ENCODE data around the gene TRPC6. TPM values are rescaled to one million over a fixed set of nuclear protein-coding genes. Genes with fewer than 3 reads are reported as not detected.

Gene TRPC6
- not detected for total RNA-seq

- ChIA-PET POLR2A (no interaction called here), CTCF (no interaction called here)
Measured at GRCh38 chr11:101583251-101584128, at the start of gene TRPC6. TSS of gene TRPC6 (minus strand) at chr11:101584007. CDS start at chr11:101583503, 504 bp downstream.

GRCh38 chr11:101620026-101620425 lies 36.2 kb upstream of the TRPC6 start:
- ChIA-PET POLR2A (no interaction called here), CTCF (no interaction called here)

DNA sequence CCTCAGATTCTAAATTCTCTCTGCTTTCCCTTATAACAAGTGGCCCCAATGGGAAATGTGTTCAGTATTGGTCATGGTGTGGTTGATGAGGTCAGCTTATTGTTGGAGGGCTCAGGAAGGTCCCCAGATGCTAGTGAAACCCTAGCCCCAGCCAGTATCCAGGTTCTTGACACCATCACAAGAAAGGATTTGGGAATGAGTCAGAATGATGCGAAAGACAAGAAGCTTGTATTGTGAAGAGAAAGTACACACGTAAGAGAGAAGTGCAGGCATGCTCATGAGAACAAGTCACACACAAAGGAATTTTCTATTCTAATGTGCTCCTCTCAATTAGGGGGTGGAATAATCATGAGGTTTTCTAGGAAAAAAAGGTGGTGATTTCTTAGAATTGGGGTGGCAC lies 34.9 kb upstream of the TRPC6 start:
- ChIA-PET CTCF (no interaction called here), POLR2A (no interaction called here)

- POLR2A ChIA-PET, result no interaction called here
- CTCF ChIA-PET, result no interaction called here
Measured at GRCh38 chr11:101617735-101618332, 34.0 kb upstream of the TRPC6 start.

- ChIA-PET CTCF (no interaction called here), POLR2A (no interaction called here)
Measured at GRCh38 chr11:101612481-101612880, 28.7 kb upstream of the TRPC6 start.

- ChIA-PET POLR2A (no interaction called here), CTCF (no interaction called here)
Measured at GRCh38 chr11:101600924-101601323, 17.1 kb upstream of the TRPC6 start.

DNA sequence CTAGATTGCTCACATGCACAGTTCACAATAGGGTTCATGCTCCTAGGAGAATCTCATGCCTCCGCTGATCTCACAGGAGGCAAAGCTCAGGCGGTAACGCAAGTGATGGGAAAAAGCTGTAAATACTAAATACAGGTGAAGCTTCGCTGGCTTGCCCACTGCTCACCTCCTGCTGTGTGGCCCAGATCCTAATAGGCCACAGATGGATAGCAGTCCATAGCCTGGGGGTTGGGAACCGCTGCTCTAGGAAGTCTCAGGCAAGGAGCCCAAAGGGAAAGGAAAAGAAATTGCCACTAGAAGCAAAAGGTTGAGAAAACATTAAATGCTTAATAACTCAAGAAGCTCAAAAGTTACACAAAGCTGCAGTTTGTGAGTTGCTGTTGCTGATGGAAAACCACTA lies 3.2 kb upstream of the TRPC6 start:
- CTCF ChIA-PET, result no interaction called here
- POLR2A ChIA-PET, result no interaction called here

DNA sequence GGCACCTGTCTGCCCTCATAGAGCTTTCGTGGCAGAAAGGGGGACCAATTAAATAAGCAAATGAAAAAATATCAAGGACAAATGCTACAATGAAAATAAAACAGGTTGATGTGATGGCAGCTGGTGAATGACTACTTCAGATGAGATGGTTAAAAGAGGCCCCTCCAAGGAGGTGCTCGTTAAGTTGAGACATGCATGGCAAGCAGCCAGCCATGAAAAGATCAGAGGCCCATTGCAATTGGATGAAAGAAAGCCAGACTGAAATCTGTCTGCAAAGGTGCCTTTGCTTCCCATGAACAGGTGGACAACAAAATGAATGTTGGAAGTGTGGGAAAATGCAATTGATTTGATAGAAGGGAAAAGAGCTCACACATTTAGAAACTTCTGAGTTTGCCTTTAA lies 848 bp upstream of the TRPC6 start:
- CTCF ChIA-PET, result no interaction called here
- POLR2A ChIA-PET, result no interaction called here

DNA sequence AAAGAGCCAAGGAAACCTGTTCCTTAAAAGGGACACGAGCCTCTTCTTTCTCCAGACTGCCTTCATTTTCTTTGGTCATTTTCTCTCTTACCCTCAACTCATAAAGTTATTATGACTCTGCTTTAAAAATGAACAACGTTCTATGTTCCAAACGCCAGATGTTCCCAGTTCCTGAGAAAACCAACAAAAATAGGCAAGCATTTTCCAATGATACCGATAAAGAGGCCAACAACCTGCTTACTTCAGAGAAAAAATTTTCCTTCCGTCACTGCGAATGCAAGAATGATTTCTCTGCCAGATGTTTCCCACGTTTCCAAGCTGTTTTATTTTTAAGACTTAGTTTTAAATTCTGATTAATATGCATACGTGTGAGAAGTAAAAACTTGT lies 315 bp upstream of the TRPC6 start:
- POLR2A ChIA-PET, result no interaction called here
- CTCF ChIA-PET, result no interaction called here

GRCh38 chr11:101582989-101583250 lies 887 bp downstream of the TRPC6 start:
- POLR2A ChIA-PET, result no interaction called here
- CTCF ChIA-PET, result no interaction called here

- ChIA-PET CTCF (no interaction called here), POLR2A (no interaction called here)
Measured at GRCh38 chr11:101582236-101582988, 1.4 kb downstream of the TRPC6 start.

GRCh38 chr11:101577461-101577860 lies 6.3 kb downstream of the TRPC6 start:
- CTCF ChIA-PET, result no interaction called here
- POLR2A ChIA-PET, result no interaction called here

- POLR2A ChIA-PET, result no interaction called here
- CTCF ChIA-PET, result no interaction called here
Measured at GRCh38 chr11:101576456-101576855, 7.4 kb downstream of the TRPC6 start.

GRCh38 chr11:101574886-101575285 lies 8.9 kb downstream of the TRPC6 start:
- ChIA-PET POLR2A (no interaction called here), CTCF (no interaction called here)

DNA sequence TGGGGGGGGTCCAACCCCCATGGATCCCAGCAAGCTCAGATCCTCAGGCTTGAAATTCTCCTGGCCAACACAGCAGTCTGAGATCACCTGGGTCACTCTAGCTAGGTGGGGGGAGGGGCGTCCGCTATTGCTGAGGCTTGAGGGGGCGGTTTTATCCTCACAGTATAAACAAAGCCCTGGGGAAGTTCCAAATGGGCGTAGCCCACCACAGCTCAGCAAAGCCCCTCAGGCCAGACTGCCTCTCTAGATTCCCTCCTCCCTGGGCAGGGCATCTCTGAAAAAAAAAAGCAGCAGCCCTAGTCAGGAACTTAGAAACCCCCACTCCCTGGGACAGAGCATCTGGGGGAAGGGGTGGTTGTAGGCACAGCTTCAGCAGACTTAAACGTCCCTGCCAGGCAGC lies 16.7 kb downstream of the TRPC6 start:
- ChIA-PET POLR2A (no interaction called here), CTCF (no interaction called here)

- ChIA-PET CTCF (no interaction called here), POLR2A (no interaction called here)
Measured at GRCh38 chr11:101566626-101567025, 17.2 kb downstream of the TRPC6 start.

DNA sequence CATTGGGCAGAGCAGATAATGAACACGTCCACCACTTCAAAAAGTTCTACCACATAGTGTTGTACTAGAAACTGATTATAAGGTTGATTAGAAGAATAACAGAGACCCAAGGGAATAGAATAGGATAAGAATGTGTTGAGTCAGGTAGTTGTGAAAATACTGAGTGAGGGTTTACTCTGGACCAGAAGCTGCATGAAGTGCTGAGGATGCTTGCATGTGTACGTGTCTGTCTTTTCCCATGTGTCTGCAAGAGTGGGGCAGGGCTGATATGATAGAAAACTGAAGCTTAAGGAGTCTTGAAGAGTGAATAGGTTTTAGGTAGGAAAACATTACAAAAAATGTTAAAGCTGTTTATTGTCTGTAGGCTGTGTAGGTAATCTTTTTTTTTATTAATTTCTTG lies 20.6 kb downstream of the TRPC6 start:
- CTCF ChIA-PET, result interaction anchor here (0.7 kb wide), 1 partner anchor 426 kb away, joined by 3 read pairs; no protein-coding TSS in a partner anchor

DNA sequence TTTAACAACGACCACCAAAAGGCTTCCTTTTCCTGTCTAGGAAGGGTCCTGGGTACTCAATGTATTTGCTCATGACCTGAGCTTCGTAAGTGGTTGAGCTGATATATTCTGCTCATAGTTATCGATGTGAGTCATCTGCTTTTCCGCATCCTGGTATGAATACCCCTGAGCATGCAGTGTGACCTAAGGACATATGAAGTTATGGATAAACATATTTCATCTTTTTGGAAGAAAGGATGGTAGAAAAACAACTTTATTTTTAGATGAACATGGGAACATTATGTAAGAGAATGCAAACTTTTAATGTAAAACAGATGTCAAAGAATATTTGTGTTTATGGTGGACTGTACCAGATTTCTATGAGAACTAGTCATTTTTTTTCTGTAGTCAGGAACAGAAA lies 28.4 kb downstream of the TRPC6 start:
- CTCF ChIA-PET, result no interaction called here
- POLR2A ChIA-PET, result no interaction called here

More for the DNA sequence above, 20.6 kb downstream of the TRPC6 start:
- POLR2A ChIA-PET, result no interaction called here

DNA sequence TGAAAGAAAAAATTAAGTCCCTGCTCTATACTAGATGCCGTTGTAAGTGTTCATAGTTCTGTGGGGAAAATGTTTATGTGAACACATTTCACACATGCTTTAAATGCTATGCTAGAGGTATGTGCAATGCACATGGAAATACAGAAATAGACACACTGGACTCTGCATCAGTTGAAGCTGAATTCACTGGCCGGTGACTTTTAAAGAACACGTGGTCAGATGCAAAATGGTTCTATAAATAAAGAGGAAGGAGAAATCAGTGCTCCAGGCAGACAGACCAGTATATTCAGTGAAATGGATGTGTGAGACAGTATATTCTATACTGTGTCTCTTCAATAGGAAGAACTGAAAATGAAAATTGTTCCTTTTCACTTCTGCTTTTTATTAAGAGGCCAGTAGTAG lies 29.9 kb downstream of the TRPC6 start:
- ChIA-PET POLR2A (no interaction called here), CTCF (no interaction called here)

DNA sequence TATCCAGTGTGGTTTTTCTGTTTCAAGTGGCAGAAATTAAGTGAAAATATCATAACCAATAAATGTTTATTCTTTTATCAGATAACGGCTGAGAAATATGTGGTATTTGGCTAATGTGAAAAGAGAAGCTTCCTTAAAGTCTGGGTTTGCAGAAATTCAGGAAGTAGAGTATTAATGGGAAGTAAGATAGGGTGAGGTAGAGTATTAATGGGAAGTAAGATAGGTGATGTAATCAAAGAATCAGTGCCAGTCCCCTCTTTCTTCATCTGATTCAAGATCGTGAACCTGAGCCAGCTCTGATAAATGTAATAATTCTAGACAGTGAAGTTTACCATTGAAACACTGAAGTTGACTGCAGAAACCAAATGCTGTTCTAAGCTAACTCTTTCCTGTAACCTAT lies 30.9 kb downstream of the TRPC6 start:
- POLR2A ChIA-PET, result no interaction called here

DNA sequence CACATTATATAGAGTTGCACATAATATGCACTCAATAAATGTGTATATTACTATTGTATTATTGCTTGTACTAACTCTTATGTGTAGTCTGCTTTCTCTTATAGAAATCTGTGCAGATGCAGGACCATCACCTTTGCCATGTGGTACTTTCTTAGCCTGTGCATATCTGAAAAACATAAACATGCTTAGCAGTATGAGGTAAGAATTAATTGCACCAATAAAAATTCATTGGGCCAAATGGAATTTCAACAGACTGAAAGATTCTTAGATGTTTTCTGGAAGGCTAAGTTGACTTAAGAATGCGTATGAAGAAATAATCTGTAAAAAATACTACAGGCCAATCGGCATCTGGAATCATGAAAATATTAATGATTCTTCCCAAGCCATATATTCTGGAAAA lies 55.3 kb downstream of the TRPC6 start:
- CTCF ChIA-PET, result no interaction called here
- POLR2A ChIA-PET, result no interaction called here

More for the DNA sequence above, 30.9 kb downstream of the TRPC6 start:
- CTCF ChIA-PET, result no interaction called here

Measured in activated CD8-positive, alpha-beta memory T cell treated with anti-CD3 and anti-CD28 coated beads for 36 hours (primary cell).